HEK293 (cell line): ENCODE results near the gene CXCL1.

Experiments used
- CTCF ChIA-PET: fragments of 350-600 bp; formaldehyde crosslinking; extraction: SDS; loops from one replicate; lab custom pipeline; 2021; ENCODE audit warnings: antibody characterized with exemption; lab: Yijun Ruan, JAX
- POLR2A ChIA-PET: fragments of 300-600 bp; formaldehyde crosslinking; extraction: SDS; loops from one replicate; lab custom pipeline; 2020; ENCODE audit warnings: antibody characterized with exemption, inconsistent platforms; lab: Yijun Ruan, JAX
- H3K27ac ChIP-seq: fragments of 200-500 bp; sonication (Bioruptor generic); 2 replicates; pipeline ENCODE4 v1.5.1; 2014; ENCODE audit warnings: low read depth, low read length, control low read depth, inconsistent platforms; ENCODE audit errors: extremely low read depth
- H3K36me3 ChIP-seq, 2 experiments: fragments of 200-500 bp in 1 of 2; sonication (Bioruptor generic) in 1 of 2; 1 replicate in 1 of 2; 2 replicates in 1 of 2; pipeline ENCODE4 v1.5.1; 2014 to 2017; ENCODE audit warnings: inconsistent platforms in 2 of 2, low read length in 2 of 2; ENCODE audit not compliant: control insufficient read depth in 2 of 2, insufficient read depth in 1 of 2
- H3K4me1 ChIP-seq: fragments of 200-500 bp; sonication (Bioruptor generic); 2 replicates; pipeline ENCODE4 v1.5.1; 2014; ENCODE audit warnings: mild to moderate bottlenecking, low read length, inconsistent platforms; ENCODE audit not compliant: control insufficient read depth, insufficient read depth
- H3K4me3 ChIP-seq: 2 replicates; pipeline ENCODE4 v1.5.1; 2011; ENCODE audit warnings: low read depth, mild to moderate bottlenecking, control low read depth, low read length, moderate library complexity
- H3K9me3 ChIP-seq: fragments of 200-500 bp; sonication (Bioruptor generic); 2 replicates; pipeline ENCODE4 v1.5.1; 2014; ENCODE audit warnings: low read depth, low read length, inconsistent platforms; ENCODE audit not compliant: control insufficient read depth, insufficient read depth
- KLF16 ChIP-seq: fragments of 450-650 bp; formaldehyde crosslinking; IDR thresholded peaks from 2 replicates; pipeline ENCODE4 v1.5.1; 2017; ENCODE audit warnings: missing biosample characterization, missing genetic modification characterization
- RBAK ChIP-seq: fragments of 450-650 bp; formaldehyde crosslinking; IDR thresholded peaks from 2 replicates; pipeline ENCODE4 v1.5.1; 2016; ENCODE audit warnings: missing biosample characterization, missing genetic modification characterization
- SETDB1 ChIP-seq: IDR thresholded peaks from one replicate; pipeline ENCODE4 v1.6.1; 2017; ENCODE audit warnings: mild to moderate bottlenecking, low read length, moderate library complexity, mixed read lengths; ENCODE audit not compliant: insufficient read length
- WT1 ChIP-seq: fragments of 450-650 bp; formaldehyde crosslinking; IDR thresholded peaks from 2 replicates; pipeline ENCODE4 v1.5.1; 2016; ENCODE audit warnings: missing biosample characterization, missing genetic modification characterization
- ZBTB20 ChIP-seq: fragments of 450-650 bp; formaldehyde crosslinking; IDR thresholded peaks from 2 replicates; pipeline ENCODE4 v1.5.1; 2016; ENCODE audit warnings: missing biosample characterization, missing genetic modification characterization
- ZEB2 ChIP-seq: fragments of 450-650 bp; formaldehyde crosslinking; IDR thresholded peaks from 2 replicates; pipeline ENCODE4 v1.5.1; 2016; ENCODE audit warnings: missing biosample characterization, missing genetic modification characterization
- ZNF174 ChIP-seq: fragments of 450-650 bp; formaldehyde crosslinking; IDR thresholded peaks from 2 replicates; pipeline ENCODE4 v1.5.0; 2017; ENCODE audit warnings: missing biosample characterization, mild to moderate bottlenecking, missing genetic modification characterization
- ZNF350 ChIP-seq: fragments of 450-650 bp; formaldehyde crosslinking; IDR thresholded peaks from 2 replicates; pipeline ENCODE4 v1.5.0; 2017; ENCODE audit warnings: missing biosample characterization, mild to moderate bottlenecking, missing genetic modification characterization
- ZNF391 ChIP-seq: fragments of 450-650 bp; formaldehyde crosslinking; IDR thresholded peaks from 2 replicates; pipeline ENCODE4 v1.5.1; 2016; ENCODE audit warnings: low read depth, missing biosample characterization, missing genetic modification characterization, borderline replicate concordance
- ZNF426 ChIP-seq: fragments of 450-650 bp; formaldehyde crosslinking; IDR thresholded peaks from 2 replicates; pipeline ENCODE4 v1.5.1; 2017; ENCODE audit warnings: missing biosample characterization, missing genetic modification characterization, mild to moderate bottlenecking, inconsistent platforms, moderate library complexity
- ZNF433 ChIP-seq: fragments of 450-650 bp; formaldehyde crosslinking; IDR thresholded peaks from 2 replicates; pipeline ENCODE4 v1.5.1; 2016; ENCODE audit warnings: missing biosample characterization, missing genetic modification characterization, low read depth
- ZNF529 ChIP-seq: fragments of 450-650 bp; formaldehyde crosslinking; IDR thresholded peaks from 2 replicates; pipeline ENCODE4 v1.5.1; 2017; ENCODE audit warnings: missing genetic modification characterization, missing biosample characterization; ENCODE audit not compliant: insufficient replicate concordance
- ZNF530 ChIP-seq: fragments of 450-650 bp; formaldehyde crosslinking; IDR thresholded peaks from 2 replicates; pipeline ENCODE4 v1.5.1; 2016; ENCODE audit warnings: low read depth, missing biosample characterization, missing genetic modification characterization
- ZNF555 ChIP-seq: fragments of 450-650 bp; formaldehyde crosslinking; conservative IDR thresholded peaks from 2 replicates; pipeline ENCODE4 v1.5.1; 2017; ENCODE audit warnings: missing biosample characterization, mild to moderate bottlenecking, missing genetic modification characterization, inconsistent platforms
- ZNF596 ChIP-seq: fragments of 450-650 bp; IDR thresholded peaks from 2 replicates; pipeline ENCODE4 v1.5.0; 2018; ENCODE audit warnings: missing biosample characterization, mild to moderate bottlenecking, missing genetic modification characterization, moderate library complexity
- ZNF610 ChIP-seq: fragments of 450-650 bp; formaldehyde crosslinking; IDR thresholded peaks from 2 replicates; pipeline ENCODE4 v1.5.1; 2016; ENCODE audit warnings: missing biosample characterization, missing genetic modification characterization, borderline replicate concordance
- ZNF626 ChIP-seq: fragments of 450-650 bp; sonication (Bioruptor Pico); formaldehyde crosslinking; IDR thresholded peaks from 2 replicates; pipeline ENCODE4 v1.5.1; 2018; ENCODE audit warnings: missing biosample characterization, missing genetic modification characterization, inconsistent platforms
- ZNF658 ChIP-seq: fragments of 450-650 bp; formaldehyde crosslinking; IDR thresholded peaks from 2 replicates; pipeline ENCODE4; 2016; ENCODE audit warnings: missing biosample characterization, missing genetic modification characterization
- ZNF670 ChIP-seq: fragments of 450-650 bp; formaldehyde crosslinking; IDR thresholded peaks from 2 replicates; pipeline ENCODE4 v1.5.1; 2016; ENCODE audit warnings: missing biosample characterization, missing genetic modification characterization, low read depth
- ZNF792 ChIP-seq: fragments of 450-650 bp; formaldehyde crosslinking; IDR thresholded peaks from 2 replicates; pipeline ENCODE4 v1.5.1; 2016; ENCODE audit warnings: missing biosample characterization, missing genetic modification characterization
- TF ChIP-seq, protein P1 (sequence below): fragments of 450-650 bp; formaldehyde crosslinking; conservative IDR thresholded peaks from 2 replicates; pipeline ENCODE4 v1.5.1; 2016; ENCODE audit warnings: low read depth, missing biosample characterization, missing genetic modification characterization
- TF ChIP-seq, protein P2 (sequence below): fragments of 450-650 bp; IDR thresholded peaks from 2 replicates; pipeline ENCODE4 v1.5.1; 2018; ENCODE audit warnings: missing biosample characterization, missing genetic modification characterization
- TF ChIP-seq, protein P3 (sequence below): fragments of 450-650 bp; formaldehyde crosslinking; IDR thresholded peaks from 2 replicates; pipeline ENCODE4 v1.5.1; 2016; ENCODE audit warnings: missing biosample characterization, missing genetic modification characterization
- TF ChIP-seq, protein P4 (sequence below): fragments of 450-650 bp; formaldehyde crosslinking; IDR thresholded peaks from 2 replicates; pipeline ENCODE4 v1.5.1; 2016; ENCODE audit warnings: missing biosample characterization, missing genetic modification characterization
- TF ChIP-seq, protein P5 (sequence below): fragments of 450-650 bp; formaldehyde crosslinking; IDR thresholded peaks from 2 replicates; pipeline ENCODE4 v1.5.1; 2017; ENCODE audit warnings: missing biosample characterization, missing genetic modification characterization

Gene CXCL1

DNA sequence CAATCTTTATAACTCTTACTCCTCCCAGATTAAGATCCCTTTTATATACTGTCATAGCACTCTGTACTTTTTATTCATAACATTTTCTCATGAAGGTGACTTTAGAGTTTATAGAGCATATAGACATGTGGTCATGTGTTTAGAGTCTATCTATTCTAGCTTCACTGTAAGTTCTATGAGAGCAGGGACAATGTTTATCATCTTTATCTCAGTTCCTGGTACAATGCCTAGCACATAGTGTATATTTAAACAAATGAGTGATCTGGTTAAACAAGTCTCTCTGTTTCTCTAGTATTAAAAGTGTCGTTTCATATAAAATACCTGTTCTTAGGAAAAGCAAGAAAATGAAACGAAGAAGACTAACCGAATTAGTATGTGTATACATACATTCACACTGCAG is 29.5 kb upstream of the CXCL1 start:
- Histone ChIP-seq H3K9me3 (no peaks in the 10 kb centered on the region), H3K27ac (no peak overlapping the region), H3K36me3 (no peaks in the 10 kb centered on the region), H3K4me1 (no peaks in the 10 kb centered on the region), H3K4me3 (no peak overlapping the region)
- POLR2A ChIA-PET = no interaction called here
- TF ChIP-seq ZNF391 (tag by site-specific recombination) (no peak), ZNF596 (tag by site-specific recombination) (no peak), ZNF626 (tag by site-specific recombination) (no peak), ZNF426 (no peak), ZNF555 (tag by site-specific recombination) (no peak), ZBTB20 (tag by site-specific recombination) (no peak), ZNF530 (tag by site-specific recombination) (no peak), KLF16 (no peak), ZNF792 (no peak), RBAK (tag by site-specific recombination) (no peak), ZNF529 (no peak), ZNF350 (no peak), ZNF658 (no peak)
- TF ChIP-seq, protein P1, sequence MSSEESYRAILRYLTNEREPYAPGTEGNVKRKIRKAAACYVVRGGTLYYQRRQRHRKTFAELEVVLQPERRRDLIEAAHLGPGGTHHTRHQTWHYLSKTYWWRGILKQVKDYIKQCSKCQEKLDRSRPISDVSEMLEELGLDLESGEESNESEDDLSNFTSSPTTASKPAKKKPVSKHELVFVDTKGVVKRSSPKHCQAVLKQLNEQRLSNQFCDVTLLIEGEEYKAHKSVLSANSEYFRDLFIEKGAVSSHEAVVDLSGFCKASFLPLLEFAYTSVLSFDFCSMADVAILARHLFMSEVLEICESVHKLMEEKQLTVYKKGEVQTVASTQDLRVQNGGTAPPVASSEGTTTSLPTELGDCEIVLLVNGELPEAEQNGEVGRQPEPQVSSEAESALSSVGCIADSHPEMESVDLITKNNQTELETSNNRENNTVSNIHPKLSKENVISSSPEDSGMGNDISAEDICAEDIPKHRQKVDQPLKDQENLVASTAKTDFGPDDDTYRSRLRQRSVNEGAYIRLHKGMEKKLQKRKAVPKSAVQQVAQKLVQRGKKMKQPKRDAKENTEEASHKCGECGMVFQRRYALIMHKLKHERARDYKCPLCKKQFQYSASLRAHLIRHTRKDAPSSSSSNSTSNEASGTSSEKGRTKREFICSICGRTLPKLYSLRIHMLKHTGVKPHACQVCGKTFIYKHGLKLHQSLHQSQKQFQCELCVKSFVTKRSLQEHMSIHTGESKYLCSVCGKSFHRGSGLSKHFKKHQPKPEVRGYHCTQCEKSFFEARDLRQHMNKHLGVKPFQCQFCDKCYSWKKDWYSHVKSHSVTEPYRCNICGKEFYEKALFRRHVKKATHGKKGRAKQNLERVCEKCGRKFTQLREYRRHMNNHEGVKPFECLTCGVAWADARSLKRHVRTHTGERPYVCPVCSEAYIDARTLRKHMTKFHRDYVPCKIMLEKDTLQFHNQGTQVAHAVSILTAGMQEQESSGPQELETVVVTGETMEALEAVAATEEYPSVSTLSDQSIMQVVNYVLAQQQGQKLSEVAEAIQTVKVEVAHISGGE (tag by site-specific recombination) = no peak
- TF ChIP-seq, protein P2, sequence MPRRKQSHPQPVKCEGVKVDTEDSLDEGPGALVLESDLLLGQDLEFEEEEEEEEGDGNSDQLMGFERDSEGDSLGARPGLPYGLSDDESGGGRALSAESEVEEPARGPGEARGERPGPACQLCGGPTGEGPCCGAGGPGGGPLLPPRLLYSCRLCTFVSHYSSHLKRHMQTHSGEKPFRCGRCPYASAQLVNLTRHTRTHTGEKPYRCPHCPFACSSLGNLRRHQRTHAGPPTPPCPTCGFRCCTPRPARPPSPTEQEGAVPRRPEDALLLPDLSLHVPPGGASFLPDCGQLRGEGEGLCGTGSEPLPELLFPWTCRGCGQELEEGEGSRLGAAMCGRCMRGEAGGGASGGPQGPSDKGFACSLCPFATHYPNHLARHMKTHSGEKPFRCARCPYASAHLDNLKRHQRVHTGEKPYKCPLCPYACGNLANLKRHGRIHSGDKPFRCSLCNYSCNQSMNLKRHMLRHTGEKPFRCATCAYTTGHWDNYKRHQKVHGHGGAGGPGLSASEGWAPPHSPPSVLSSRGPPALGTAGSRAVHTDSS = no peak
- TF ChIP-seq, protein P3, sequence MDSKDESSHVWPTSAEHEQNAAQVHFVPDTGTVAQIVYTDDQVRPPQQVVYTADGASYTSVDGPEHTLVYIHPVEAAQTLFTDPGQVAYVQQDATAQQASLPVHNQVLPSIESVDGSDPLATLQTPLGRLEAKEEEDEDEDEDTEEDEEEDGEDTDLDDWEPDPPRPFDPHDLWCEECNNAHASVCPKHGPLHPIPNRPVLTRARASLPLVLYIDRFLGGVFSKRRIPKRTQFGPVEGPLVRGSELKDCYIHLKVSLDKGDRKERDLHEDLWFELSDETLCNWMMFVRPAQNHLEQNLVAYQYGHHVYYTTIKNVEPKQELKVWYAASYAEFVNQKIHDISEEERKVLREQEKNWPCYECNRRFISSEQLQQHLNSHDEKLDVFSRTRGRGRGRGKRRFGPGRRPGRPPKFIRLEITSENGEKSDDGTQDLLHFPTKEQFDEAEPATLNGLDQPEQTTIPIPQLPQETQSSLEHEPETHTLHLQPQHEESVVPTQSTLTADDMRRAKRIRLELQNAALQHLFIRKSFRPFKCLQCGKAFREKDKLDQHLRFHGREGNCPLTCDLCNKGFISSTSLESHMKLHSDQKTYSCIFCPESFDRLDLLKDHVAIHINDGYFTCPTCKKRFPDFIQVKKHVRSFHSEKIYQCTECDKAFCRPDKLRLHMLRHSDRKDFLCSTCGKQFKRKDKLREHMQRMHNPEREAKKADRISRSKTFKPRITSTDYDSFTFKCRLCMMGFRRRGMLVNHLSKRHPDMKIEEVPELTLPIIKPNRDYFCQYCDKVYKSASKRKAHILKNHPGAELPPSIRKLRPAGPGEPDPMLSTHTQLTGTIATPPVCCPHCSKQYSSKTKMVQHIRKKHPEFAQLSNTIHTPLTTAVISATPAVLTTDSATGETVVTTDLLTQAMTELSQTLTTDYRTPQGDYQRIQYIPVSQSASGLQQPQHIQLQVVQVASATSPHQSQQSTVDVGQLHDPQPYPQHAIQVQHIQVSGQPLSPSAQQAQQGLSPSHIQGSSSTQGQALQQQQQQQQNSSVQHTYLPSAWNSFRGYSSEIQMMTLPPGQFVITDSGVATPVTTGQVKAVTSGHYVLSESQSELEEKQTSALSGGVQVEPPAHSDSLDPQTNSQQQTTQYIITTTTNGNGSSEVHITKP (tag by site-specific recombination) = no peak
- CTCF ChIA-PET = interaction anchor here (1.5 kb wide), 1 partner anchor 25 kb away, joined by 3 read pairs; no protein-coding TSS in a partner anchor

DNA sequence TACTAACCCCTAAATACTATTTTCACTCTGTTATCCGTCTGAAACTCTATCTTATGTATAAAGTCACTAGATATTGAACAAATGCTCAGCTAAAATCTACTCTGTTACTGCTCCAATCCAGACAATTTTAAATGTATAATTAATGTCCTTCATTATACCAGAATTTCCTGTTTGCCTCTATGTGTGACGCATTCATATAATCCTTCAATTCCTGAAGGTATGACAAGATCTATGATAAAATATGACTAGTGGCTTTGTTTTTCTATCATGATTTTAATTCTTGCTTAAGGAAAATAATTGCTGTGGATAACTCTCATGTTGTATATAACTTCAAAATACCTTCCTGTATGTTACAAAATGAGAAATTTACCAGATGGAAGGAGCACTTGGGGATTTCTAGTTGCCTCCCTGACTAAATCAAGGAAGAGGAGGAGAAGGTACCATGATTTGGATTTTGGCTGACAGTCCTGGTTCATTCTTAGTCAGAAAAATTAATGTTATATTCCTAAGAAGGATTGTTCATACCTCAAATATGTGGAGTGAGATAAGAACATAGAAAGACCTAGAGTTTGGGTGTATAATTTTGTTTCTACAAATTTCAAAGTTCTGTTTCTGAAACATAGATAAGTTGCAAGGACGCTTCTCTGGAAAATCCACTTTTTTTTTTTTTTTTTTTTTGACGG is 27.8 kb upstream of the CXCL1 start:
- H3K9me3 ChIP-seq = no peaks in the 10 kb centered on the region
- no peak overlapping the region for H3K4me3 ChIP-seq
- no peak overlapping the region for H3K27ac ChIP-seq
- no peaks in the 10 kb centered on the region for H3K4me1 ChIP-seq
- H3K36me3 ChIP-seq = no peaks in the 10 kb centered on the region
- POLR2A ChIA-PET = no interaction called here
- CTCF ChIA-PET = no interaction called here
- no peak for TF ChIP-seq ZNF433
- TF ChIP-seq ZNF792 = no peak
- no peak for TF ChIP-seq ZNF174 (tag by site-specific recombination)
- TF ChIP-seq SETDB1 = no peak
- TF ChIP-seq, protein P4, sequence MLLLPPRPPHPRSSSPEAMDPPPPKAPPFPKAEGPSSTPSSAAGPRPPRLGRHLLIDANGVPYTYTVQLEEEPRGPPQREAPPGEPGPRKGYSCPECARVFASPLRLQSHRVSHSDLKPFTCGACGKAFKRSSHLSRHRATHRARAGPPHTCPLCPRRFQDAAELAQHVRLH = no peak
- TF ChIP-seq ZNF670 (tag by site-specific recombination) = no peak
- TF ChIP-seq ZEB2 (tag by site-specific recombination) = no peak
- TF ChIP-seq, protein P5, sequence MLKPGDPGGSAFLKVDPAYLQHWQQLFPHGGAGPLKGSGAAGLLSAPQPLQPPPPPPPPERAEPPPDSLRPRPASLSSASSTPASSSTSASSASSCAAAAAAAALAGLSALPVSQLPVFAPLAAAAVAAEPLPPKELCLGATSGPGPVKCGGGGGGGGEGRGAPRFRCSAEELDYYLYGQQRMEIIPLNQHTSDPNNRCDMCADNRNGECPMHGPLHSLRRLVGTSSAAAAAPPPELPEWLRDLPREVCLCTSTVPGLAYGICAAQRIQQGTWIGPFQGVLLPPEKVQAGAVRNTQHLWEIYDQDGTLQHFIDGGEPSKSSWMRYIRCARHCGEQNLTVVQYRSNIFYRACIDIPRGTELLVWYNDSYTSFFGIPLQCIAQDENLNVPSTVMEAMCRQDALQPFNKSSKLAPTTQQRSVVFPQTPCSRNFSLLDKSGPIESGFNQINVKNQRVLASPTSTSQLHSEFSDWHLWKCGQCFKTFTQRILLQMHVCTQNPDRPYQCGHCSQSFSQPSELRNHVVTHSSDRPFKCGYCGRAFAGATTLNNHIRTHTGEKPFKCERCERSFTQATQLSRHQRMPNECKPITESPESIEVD (tag by site-specific recombination) = no peak
- TF ChIP-seq WT1 = no peak
- TF ChIP-seq ZNF610 = no peak
